ENCODE results near the gene MAP1LC3A.

MAP1LC3A gene

GRCh38 chr20:34559311-34560140, 1.0 kb downstream of the MAP1LC3A start (continued):
- TF ChIP-seq, protein P1, sequence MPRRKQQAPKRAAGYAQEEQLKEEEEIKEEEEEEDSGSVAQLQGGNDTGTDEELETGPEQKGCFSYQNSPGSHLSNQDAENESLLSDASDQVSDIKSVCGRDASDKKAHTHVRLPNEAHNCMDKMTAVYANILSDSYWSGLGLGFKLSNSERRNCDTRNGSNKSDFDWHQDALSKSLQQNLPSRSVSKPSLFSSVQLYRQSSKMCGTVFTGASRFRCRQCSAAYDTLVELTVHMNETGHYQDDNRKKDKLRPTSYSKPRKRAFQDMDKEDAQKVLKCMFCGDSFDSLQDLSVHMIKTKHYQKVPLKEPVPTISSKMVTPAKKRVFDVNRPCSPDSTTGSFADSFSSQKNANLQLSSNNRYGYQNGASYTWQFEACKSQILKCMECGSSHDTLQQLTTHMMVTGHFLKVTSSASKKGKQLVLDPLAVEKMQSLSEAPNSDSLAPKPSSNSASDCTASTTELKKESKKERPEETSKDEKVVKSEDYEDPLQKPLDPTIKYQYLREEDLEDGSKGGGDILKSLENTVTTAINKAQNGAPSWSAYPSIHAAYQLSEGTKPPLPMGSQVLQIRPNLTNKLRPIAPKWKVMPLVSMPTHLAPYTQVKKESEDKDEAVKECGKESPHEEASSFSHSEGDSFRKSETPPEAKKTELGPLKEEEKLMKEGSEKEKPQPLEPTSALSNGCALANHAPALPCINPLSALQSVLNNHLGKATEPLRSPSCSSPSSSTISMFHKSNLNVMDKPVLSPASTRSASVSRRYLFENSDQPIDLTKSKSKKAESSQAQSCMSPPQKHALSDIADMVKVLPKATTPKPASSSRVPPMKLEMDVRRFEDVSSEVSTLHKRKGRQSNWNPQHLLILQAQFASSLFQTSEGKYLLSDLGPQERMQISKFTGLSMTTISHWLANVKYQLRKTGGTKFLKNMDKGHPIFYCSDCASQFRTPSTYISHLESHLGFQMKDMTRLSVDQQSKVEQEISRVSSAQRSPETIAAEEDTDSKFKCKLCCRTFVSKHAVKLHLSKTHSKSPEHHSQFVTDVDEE (CRISPR knock-in tag; IDR thresholded peaks at IDR 0.05) = no peak
- TF ChIP-seq ZC3H10 (CRISPR knock-in tag; IDR thresholded peaks at IDR 0.05) (no peak), ZFP3 (CRISPR knock-in tag; IDR thresholded peaks at IDR 0.05) (no peak)

DNA sequence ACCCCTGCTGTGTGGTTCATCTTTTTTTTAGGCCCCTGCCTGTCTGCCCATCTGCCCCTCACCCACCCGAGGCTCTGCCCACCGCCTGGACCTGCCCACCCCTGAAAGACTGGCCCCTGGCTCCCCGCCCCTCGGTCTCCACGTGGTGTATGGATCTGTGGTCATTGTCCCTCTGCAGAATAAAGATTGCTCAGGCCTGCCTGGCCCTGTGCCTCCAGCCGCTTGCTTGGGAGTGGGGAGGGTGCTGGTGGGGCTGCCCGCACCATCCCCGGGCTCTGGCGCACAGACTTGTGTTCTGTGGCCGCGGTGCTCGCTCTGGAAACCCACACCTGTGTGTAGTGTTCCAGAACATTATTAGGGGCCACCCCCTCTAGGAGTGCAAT, 1.6 kb downstream of the MAP1LC3A start:
- ATAC-seq = no peak
- TF ChIP-seq ZNF70 (CRISPR knock-in tag; IDR thresholded peaks at IDR 0.05) (no peak), ZFP30 (CRISPR knock-in tag; IDR thresholded peaks at IDR 0.05) (no peak), TCF4 (CRISPR knock-in tag; IDR thresholded peaks at IDR 0.05; ENCODE audit: borderline replicate concordance) (no peak), SNAI2 (CRISPR knock-in tag; IDR thresholded peaks at IDR 0.05) (no peak), GLIS3 (CRISPR knock-in tag; IDR thresholded peaks at IDR 0.05) (no peak), ESRRG (CRISPR knock-in tag; IDR thresholded peaks at IDR 0.05) (no peak), TOX (CRISPR knock-in tag; IDR thresholded peaks at IDR 0.05; ENCODE audit: borderline replicate concordance) (no peak), CSDC2 (CRISPR knock-in tag; IDR thresholded peaks at IDR 0.05) (no peak), ARNTL (CRISPR knock-in tag; IDR thresholded peaks at IDR 0.05; ENCODE audit: borderline replicate concordance, low read depth) (no peak), OSR1 (CRISPR knock-in tag; IDR thresholded peaks at IDR 0.05) (no peak), ZNF565 (CRISPR knock-in tag; conservative IDR thresholded peaks at IDR 0.05; ENCODE audit: low read depth) (no peak), ISL1 (CRISPR knock-in tag; IDR thresholded peaks at IDR 0.05) (no peak)

- ATAC-seq = no peak
- TF ChIP-seq ZNF70 (CRISPR knock-in tag; IDR thresholded peaks at IDR 0.05) (no peak), CREB5 (CRISPR knock-in tag; IDR thresholded peaks at IDR 0.05; ENCODE audit: low read depth) (no peak)
Measured at GRCh38 chr20:34560614-34561013, 2.1 kb downstream of the MAP1LC3A start.

- ATAC-seq = no peak
- no peak for TF ChIP-seq RARB (CRISPR knock-in tag; IDR thresholded peaks at IDR 0.05)
- TF ChIP-seq CREB5 (CRISPR knock-in tag; IDR thresholded peaks at IDR 0.05; ENCODE audit: low read depth) = no peak
- no peak for TF ChIP-seq OSR1 (CRISPR knock-in tag; IDR thresholded peaks at IDR 0.05)
- no peak for TF ChIP-seq ZNF8 (CRISPR knock-in tag; IDR thresholded peaks at IDR 0.05)
- no peak for TF ChIP-seq ZC3H10 (CRISPR knock-in tag; IDR thresholded peaks at IDR 0.05)
- TF ChIP-seq ISL1 (CRISPR knock-in tag; IDR thresholded peaks at IDR 0.05) = no peak
- no peak for TF ChIP-seq GLIS3 (CRISPR knock-in tag; IDR thresholded peaks at IDR 0.05)
- TF ChIP-seq ZFP3 (CRISPR knock-in tag; IDR thresholded peaks at IDR 0.05) = no peak
- TF ChIP-seq, protein P2, sequence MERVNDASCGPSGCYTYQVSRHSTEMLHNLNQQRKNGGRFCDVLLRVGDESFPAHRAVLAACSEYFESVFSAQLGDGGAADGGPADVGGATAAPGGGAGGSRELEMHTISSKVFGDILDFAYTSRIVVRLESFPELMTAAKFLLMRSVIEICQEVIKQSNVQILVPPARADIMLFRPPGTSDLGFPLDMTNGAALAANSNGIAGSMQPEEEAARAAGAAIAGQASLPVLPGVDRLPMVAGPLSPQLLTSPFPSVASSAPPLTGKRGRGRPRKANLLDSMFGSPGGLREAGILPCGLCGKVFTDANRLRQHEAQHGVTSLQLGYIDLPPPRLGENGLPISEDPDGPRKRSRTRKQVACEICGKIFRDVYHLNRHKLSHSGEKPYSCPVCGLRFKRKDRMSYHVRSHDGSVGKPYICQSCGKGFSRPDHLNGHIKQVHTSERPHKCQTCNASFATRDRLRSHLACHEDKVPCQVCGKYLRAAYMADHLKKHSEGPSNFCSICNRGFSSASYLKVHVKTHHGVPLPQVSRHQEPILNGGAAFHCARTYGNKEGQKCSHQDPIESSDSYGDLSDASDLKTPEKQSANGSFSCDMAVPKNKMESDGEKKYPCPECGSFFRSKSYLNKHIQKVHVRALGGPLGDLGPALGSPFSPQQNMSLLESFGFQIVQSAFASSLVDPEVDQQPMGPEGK (CRISPR knock-in tag; IDR thresholded peaks at IDR 0.05; ENCODE audit: borderline replicate concordance) = no peak
Measured at GRCh38 chr20:34561661-34562060, 3.1 kb downstream of the MAP1LC3A start.

DNA sequence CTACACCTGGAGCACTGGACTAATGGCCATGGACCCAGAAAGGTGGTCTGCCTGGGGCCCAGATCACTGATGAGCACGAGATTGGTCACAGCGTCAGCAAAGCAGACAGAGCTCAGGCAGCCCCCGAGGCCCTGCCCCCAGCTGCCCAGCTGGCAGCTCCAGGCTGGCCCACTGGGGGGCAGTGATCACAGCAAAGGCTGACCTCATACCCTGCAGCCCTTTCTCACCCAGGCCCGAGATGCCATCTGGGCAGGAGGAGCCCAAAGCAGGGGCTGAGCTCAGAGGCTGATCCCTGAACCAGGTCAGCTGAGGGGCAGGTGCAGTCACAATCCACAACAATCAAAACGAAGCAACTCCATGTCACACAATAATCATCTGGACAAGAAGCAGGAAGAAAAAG, 4.1 kb downstream of the MAP1LC3A start:
- ATAC-seq = peak; percentile 61
- TF ChIP-seq, protein P3, sequence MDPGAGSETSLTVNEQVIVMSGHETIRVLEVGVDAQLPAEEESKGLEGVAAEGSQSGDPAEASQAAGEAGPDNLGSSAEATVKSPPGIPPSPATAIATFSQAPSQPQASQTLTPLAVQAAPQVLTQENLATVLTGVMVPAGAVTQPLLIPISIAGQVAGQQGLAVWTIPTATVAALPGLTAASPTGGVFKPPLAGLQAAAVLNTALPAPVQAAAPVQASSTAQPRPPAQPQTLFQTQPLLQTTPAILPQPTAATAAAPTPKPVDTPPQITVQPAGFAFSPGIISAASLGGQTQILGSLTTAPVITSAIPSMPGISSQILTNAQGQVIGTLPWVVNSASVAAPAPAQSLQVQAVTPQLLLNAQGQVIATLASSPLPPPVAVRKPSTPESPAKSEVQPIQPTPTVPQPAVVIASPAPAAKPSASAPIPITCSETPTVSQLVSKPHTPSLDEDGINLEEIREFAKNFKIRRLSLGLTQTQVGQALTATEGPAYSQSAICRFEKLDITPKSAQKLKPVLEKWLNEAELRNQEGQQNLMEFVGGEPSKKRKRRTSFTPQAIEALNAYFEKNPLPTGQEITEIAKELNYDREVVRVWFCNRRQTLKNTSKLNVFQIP (CRISPR knock-in tag; IDR thresholded peaks at IDR 0.05; ENCODE audit: borderline replicate concordance, low read depth) = no peak
- TF ChIP-seq, protein P2 (CRISPR knock-in tag; IDR thresholded peaks at IDR 0.05; ENCODE audit: borderline replicate concordance) = no peak
- TF ChIP-seq ZFP30 (CRISPR knock-in tag; IDR thresholded peaks at IDR 0.05) = no peak
- no peak for TF ChIP-seq ZFP3 (CRISPR knock-in tag; IDR thresholded peaks at IDR 0.05)
- TF ChIP-seq CSRNP3 (CRISPR knock-in tag; IDR thresholded peaks at IDR 0.05) = no peak
